ENCODE data around the gene PLXDC2.

Gene PLXDC2

GRCh38 chr10:20254497-20254896 is 438.3 kb downstream of the PLXDC2 start:
- no peak for DNase-seq (ENCODE audit: low read depth in 2 of 2, low spot score in 1 of 2)

- no peak for DNase-seq (ENCODE audit: low read depth in 2 of 2, low spot score in 1 of 2)
Observed at GRCh38 chr10:20256969-20257368, 440.7 kb downstream of the PLXDC2 start.

- DNase-seq (ENCODE audit: low read depth in 2 of 2, low spot score in 1 of 2) = no peak
Observed at GRCh38 chr10:20257422-20257821, 441.2 kb downstream of the PLXDC2 start.

GRCh38 chr10:20265146-20265545 is 448.9 kb downstream of the PLXDC2 start:
- DNase-seq (ENCODE audit: low read depth in 2 of 2, low spot score in 1 of 2) = no peak

- no peak for DNase-seq (ENCODE audit: low read depth in 2 of 2, low spot score in 1 of 2)
Observed at GRCh38 chr10:20267734-20268133, 451.5 kb downstream of the PLXDC2 start.

GRCh38 chr10:20271490-20271889 is 455.3 kb downstream of the PLXDC2 start:
- DNase-seq (ENCODE audit: low read depth in 2 of 2, low spot score in 1 of 2) = no peak

GRCh38 chr10:20272608-20273007 is 456.4 kb downstream of the PLXDC2 start:
- no peak for DNase-seq (ENCODE audit: low read depth in 2 of 2, low spot score in 1 of 2)

- no peak for DNase-seq (ENCODE audit: low read depth in 2 of 2, low spot score in 1 of 2)
Observed at GRCh38 chr10:20274571-20274970, 458.3 kb downstream of the PLXDC2 start.

- no peak for DNase-seq (ENCODE audit: low read depth in 2 of 2, low spot score in 1 of 2)
Observed at GRCh38 chr10:20276127-20276979, 460.1 kb downstream of the PLXDC2 start.

- DNase-seq (ENCODE audit: low read depth in 2 of 2, low spot score in 1 of 2) = no peak
Observed at GRCh38 chr10:20277820-20278219, 461.6 kb downstream of the PLXDC2 start.

GRCh38 chr10:20281579-20281978 is 465.3 kb downstream of the PLXDC2 start:
- DNase-seq (ENCODE audit: low read depth in 2 of 2, low spot score in 1 of 2) = no peak

GRCh38 chr10:20287586-20287985 is 471.4 kb downstream of the PLXDC2 start:
- DNase-seq (ENCODE audit: low read depth in 2 of 2, low spot score in 1 of 2) = no peak

- no peak for DNase-seq (ENCODE audit: low read depth in 2 of 2, low spot score in 1 of 2)
Observed at GRCh38 chr10:20288060-20288459, 471.8 kb downstream of the PLXDC2 start.

- DNase-seq (ENCODE audit: low read depth in 2 of 2, low spot score in 1 of 2) = no peak
Observed at GRCh38 chr10:20289070-20289828, 473.0 kb downstream of the PLXDC2 start.

- DNase-seq (ENCODE audit: low read depth in 2 of 2, low spot score in 1 of 2) = no peak
Observed at GRCh38 chr10:20298417-20298816, 482.2 kb downstream of the PLXDC2 start.

- no peak for DNase-seq (ENCODE audit: low read depth in 2 of 2, low spot score in 1 of 2)
Observed at GRCh38 chr10:20299034-20299736, 483.0 kb downstream of the PLXDC2 start.

- no peak for DNase-seq (ENCODE audit: low read depth in 2 of 2, low spot score in 1 of 2)
Observed at GRCh38 chr10:20300735-20301134, 484.5 kb downstream of the PLXDC2 start.

GRCh38 chr10:20302033-20302432 is 485.8 kb downstream of the PLXDC2 start:
- DNase-seq (ENCODE audit: low read depth in 2 of 2, low spot score in 1 of 2) = no peak

GRCh38 chr10:20303453-20304152 is 487.4 kb downstream of the PLXDC2 start:
- no peak for DNase-seq (ENCODE audit: low read depth in 2 of 2, low spot score in 1 of 2)

- DNase-seq (ENCODE audit: low read depth in 2 of 2, low spot score in 1 of 2) = no peak
Observed at GRCh38 chr10:20313665-20314064, 497.4 kb downstream of the PLXDC2 start.

GRCh38 chr10:20314431-20314830 is 498.2 kb downstream of the PLXDC2 start:
- no peak for DNase-seq (ENCODE audit: low read depth in 2 of 2, low spot score in 1 of 2)

All from stimulated activated CD8-positive, alpha-beta memory T cell treated with anti-CD3 and anti-CD28 coated beads, Interleukin-4, amount 100 ng/mL, for 4 hours (primary cell).